HEK293 (cell line): Measurements from ENCODE around the gene FAM193B.

Experiments
- CTCF ChIA-PET: fragments of 350-600 bp; formaldehyde crosslinking; extraction: SDS; loops from one replicate; lab custom pipeline; 2021; ENCODE audit warnings: antibody characterized with exemption; lab: Yijun Ruan, JAX
- POLR2A ChIA-PET: fragments of 300-600 bp; formaldehyde crosslinking; extraction: SDS; loops from one replicate; lab custom pipeline; 2020; ENCODE audit warnings: antibody characterized with exemption, inconsistent platforms; lab: Yijun Ruan, JAX
- H3K27ac ChIP-seq: fragments of 200-500 bp; sonication (Bioruptor generic); 2 replicates; pipeline ENCODE4 v1.5.1; 2014; ENCODE audit warnings: low read depth, low read length, control low read depth, inconsistent platforms; ENCODE audit errors: extremely low read depth
- H3K36me3 ChIP-seq, 2 experiments: fragments of 200-500 bp in 1 of 2; sonication (Bioruptor generic) in 1 of 2; 1 replicate in 1 of 2; 2 replicates in 1 of 2; pipeline ENCODE4 v1.5.1; 2014 to 2017; ENCODE audit warnings: inconsistent platforms in 2 of 2, low read length in 2 of 2; ENCODE audit not compliant: control insufficient read depth in 2 of 2, insufficient read depth in 1 of 2
- H3K4me1 ChIP-seq: fragments of 200-500 bp; sonication (Bioruptor generic); 2 replicates; pipeline ENCODE4 v1.5.1; 2014; ENCODE audit warnings: mild to moderate bottlenecking, low read length, inconsistent platforms; ENCODE audit not compliant: control insufficient read depth, insufficient read depth
- H3K4me3 ChIP-seq: 2 replicates; pipeline ENCODE4 v1.5.1; 2011; ENCODE audit warnings: low read depth, mild to moderate bottlenecking, control low read depth, low read length, moderate library complexity
- H3K9me3 ChIP-seq: fragments of 200-500 bp; sonication (Bioruptor generic); 2 replicates; pipeline ENCODE4 v1.5.1; 2014; ENCODE audit warnings: low read depth, low read length, inconsistent platforms; ENCODE audit not compliant: control insufficient read depth, insufficient read depth
- GLIS1 ChIP-seq: fragments of 450-650 bp; formaldehyde crosslinking; IDR thresholded peaks from 2 replicates; pipeline ENCODE4 v1.5.1; 2016; ENCODE audit warnings: missing biosample characterization, missing genetic modification characterization
- GLIS2 ChIP-seq: fragments of 450-650 bp; formaldehyde crosslinking; IDR thresholded peaks from 2 replicates; pipeline ENCODE4 v1.5.1; 2016; ENCODE audit warnings: missing biosample characterization, missing genetic modification characterization
- OVOL3 ChIP-seq: fragments of 450-650 bp; formaldehyde crosslinking; IDR thresholded peaks from 2 replicates; pipeline ENCODE4 v1.5.1; 2016; ENCODE audit warnings: missing biosample characterization, missing genetic modification characterization
- PRDM10 ChIP-seq: fragments of 450-650 bp; formaldehyde crosslinking; IDR thresholded peaks from 2 replicates; pipeline ENCODE4 v1.5.1; 2016; ENCODE audit warnings: missing biosample characterization, missing genetic modification characterization
- SALL2 ChIP-seq: fragments of 450-650 bp; formaldehyde crosslinking; IDR thresholded peaks from 2 replicates; pipeline ENCODE4 v1.5.0; 2017; ENCODE audit warnings: missing biosample characterization, mild to moderate bottlenecking, missing genetic modification characterization, borderline replicate concordance
- SCRT1 ChIP-seq: fragments of 450-650 bp; formaldehyde crosslinking; IDR thresholded peaks from 2 replicates; pipeline ENCODE4 v1.5.1; 2016; ENCODE audit warnings: missing biosample characterization, missing genetic modification characterization, borderline replicate concordance
- SCRT2 ChIP-seq: fragments of 450-650 bp; formaldehyde crosslinking; IDR thresholded peaks from 2 replicates; pipeline ENCODE4 v1.5.1; 2016; ENCODE audit warnings: missing biosample characterization, missing genetic modification characterization
- SP2 ChIP-seq: fragments of 450-650 bp; formaldehyde crosslinking; IDR thresholded peaks from 2 replicates; pipeline ENCODE4 v1.5.1; 2016; ENCODE audit warnings: missing biosample characterization, missing genetic modification characterization
- ZBTB17 ChIP-seq: fragments of 450-650 bp; formaldehyde crosslinking; IDR thresholded peaks from 2 replicates; pipeline ENCODE4 v1.5.1; 2016; ENCODE audit warnings: missing biosample characterization, missing genetic modification characterization
- ZBTB48 ChIP-seq: fragments of 450-650 bp; formaldehyde crosslinking; IDR thresholded peaks from 2 replicates; pipeline ENCODE4 v1.5.1; 2016; ENCODE audit warnings: missing biosample characterization, missing genetic modification characterization
- ZFP69B ChIP-seq: fragments of 450-650 bp; formaldehyde crosslinking; IDR thresholded peaks from 2 replicates; pipeline ENCODE4 v1.5.1; 2016; ENCODE audit warnings: missing biosample characterization, missing genetic modification characterization
- ZNF175 ChIP-seq: fragments of 450-650 bp; formaldehyde crosslinking; IDR thresholded peaks from 2 replicates; pipeline ENCODE4 v1.5.1; 2016; ENCODE audit warnings: missing biosample characterization, missing genetic modification characterization
- ZNF266 ChIP-seq: fragments of 450-650 bp; formaldehyde crosslinking; IDR thresholded peaks from 2 replicates; pipeline ENCODE4 v1.5.1; 2016; ENCODE audit warnings: missing biosample characterization, missing genetic modification characterization, low read depth
- ZNF488 ChIP-seq: fragments of 450-650 bp; formaldehyde crosslinking; IDR thresholded peaks from 2 replicates; pipeline ENCODE4 v1.5.1; 2016; ENCODE audit warnings: missing biosample characterization, missing genetic modification characterization
- ZNF513 ChIP-seq: fragments of 450-650 bp; IDR thresholded peaks from 2 replicates; pipeline ENCODE4 v1.5.1; 2018; ENCODE audit warnings: missing biosample characterization, missing genetic modification characterization
- ZNF555 ChIP-seq: fragments of 450-650 bp; formaldehyde crosslinking; conservative IDR thresholded peaks from 2 replicates; pipeline ENCODE4 v1.5.1; 2017; ENCODE audit warnings: missing biosample characterization, mild to moderate bottlenecking, missing genetic modification characterization, inconsistent platforms
- ZNF561 ChIP-seq: fragments of 450-650 bp; IDR thresholded peaks from 2 replicates; pipeline ENCODE4 v1.5.1; 2018; ENCODE audit warnings: missing biosample characterization, missing genetic modification characterization, borderline replicate concordance
- ZNF580 ChIP-seq: fragments of 450-650 bp; formaldehyde crosslinking; IDR thresholded peaks from 2 replicates; pipeline ENCODE4 v1.5.1; 2016; ENCODE audit warnings: missing biosample characterization, missing genetic modification characterization
- ZNF692 ChIP-seq: fragments of 450-650 bp; formaldehyde crosslinking; IDR thresholded peaks from 2 replicates; pipeline ENCODE4 v1.5.1; 2016; ENCODE audit warnings: missing biosample characterization, missing genetic modification characterization
- ZNF777 ChIP-seq: fragments of 450-650 bp; formaldehyde crosslinking; IDR thresholded peaks from 2 replicates; pipeline ENCODE4 v1.5.1; 2017; ENCODE audit warnings: missing biosample characterization, missing genetic modification characterization, borderline replicate concordance
- ZNF791 ChIP-seq: fragments of 450-650 bp; formaldehyde crosslinking; IDR thresholded peaks from 2 replicates; pipeline ENCODE4 v1.5.1; 2016; ENCODE audit warnings: missing biosample characterization, missing genetic modification characterization
- ZNF830 ChIP-seq: fragments of 450-650 bp; IDR thresholded peaks from 2 replicates; pipeline ENCODE4 v1.5.0; 2018; ENCODE audit warnings: missing biosample characterization, missing genetic modification characterization, low read depth, mild to moderate bottlenecking, moderate library complexity
- ZSCAN30 ChIP-seq: fragments of 450-650 bp; IDR thresholded peaks from 2 replicates; pipeline ENCODE4 v1.5.1; 2018; ENCODE audit warnings: missing biosample characterization, mild to moderate bottlenecking, missing genetic modification characterization, moderate library complexity

Gene FAM193B

GRCh38 chr5:177591690-177592009, 37.3 kb upstream of the FAM193B start (continued):
- TF ChIP-seq ZNF692 (tag by site-specific recombination) = no peak
- no peak for TF ChIP-seq SALL2 (tag by site-specific recombination)

- Histone ChIP-seq H3K9me3 (no peaks in the 10 kb centered on the region), H3K4me1 (no peaks in the 10 kb centered on the region), H3K27ac (no peak overlapping the region), H3K4me3 (no peak overlapping the region), H3K36me3 (peaks cover 0 to 22% of the 10 kb centered on the region in 2 experiments; a peak in 1 of 3 replicates)
- ChIA-PET POLR2A (no interaction called here), CTCF (no interaction called here)
- TF ChIP-seq SCRT1 = peak; percentile 57; the same call in 1 of the 2 replicates
- TF ChIP-seq SCRT2 (tag by site-specific recombination) = peak; percentile 77
- TF ChIP-seq ZNF555 (tag by site-specific recombination) = no peak
Measured at GRCh38 chr5:177590406-177590805, 36.0 kb upstream of the FAM193B start.

- Histone ChIP-seq H3K4me1 (no peaks in the 10 kb centered on the region), H3K27ac (no peak overlapping the region), H3K4me3 (no peak overlapping the region), H3K9me3 (no peaks in the 10 kb centered on the region), H3K36me3 (peaks cover 0 to 3% of the 10 kb centered on the region in 2 experiments; a peak in 1 of 3 replicates)
- CTCF ChIA-PET = interaction anchor here (1.1 kb wide), 1 partner anchor 12 kb away, joined by 4 read pairs; no protein-coding TSS in a partner anchor
- TF ChIP-seq ZNF777 (tag by site-specific recombination) (no peak), GLIS2 (tag by site-specific recombination) (no peak), SP2 (no peak), ZNF175 (tag by site-specific recombination) (no peak), ZNF561 (tag by site-specific recombination) (no peak), ZNF266 (no peak), ZNF513 (tag by site-specific recombination) (no peak), ZSCAN30 (tag by site-specific recombination) (no peak), ZBTB17 (tag by site-specific recombination) (no peak), ZNF791 (tag by site-specific recombination) (no peak), ZNF830 (tag by site-specific recombination) (no peak), PRDM10 (no peak), ZFP69B (no peak), ZNF580 (no peak), ZNF488 (tag by site-specific recombination) (no peak), GLIS1 (tag by site-specific recombination) (no peak), ZBTB48 (tag by site-specific recombination) (no peak), OVOL3 (tag by site-specific recombination) (no peak)
- POLR2A ChIA-PET = no interaction called here
Measured at GRCh38 chr5:177588413-177588909, 34.1 kb upstream of the FAM193B start.
